GM23338 (cell line): ENCODE results near the gene SEL1L2. TPM values are rescaled to one million over a fixed set of nuclear protein-coding genes. Genes with fewer than 3 reads are reported as not detected.

Experiments
- ATAC-seq: fragments of 200-7000 bp; cut with Tn5 transposase; 3 replicates; pipeline ENCODE4 v1.9.1; 2020
- DNase-seq: peaks from one replicate; pipeline ENCODE4 v3.0.0-alpha.2; 2015; ENCODE audit warnings: low spot score
- H2AFZ ChIP-seq: fragments of 200-600 bp; sonication (generic); 2 replicates; pipeline ENCODE4 v1.8.0; 2016; ENCODE audit warnings: antibody characterized with exemption, mild to moderate bottlenecking, moderate library complexity
- H3F3A ChIP-seq: fragments of 200-600 bp; sonication (generic); replicated peaks from 2 replicates; pipeline ENCODE4 v1.8.0; 2017; ENCODE audit warnings: antibody characterized with exemption, mixed run types, low read depth
- H3K27ac ChIP-seq: fragments of 200-600 bp; sonication (generic); 2 replicates; pipeline ENCODE4 v1.6.1; 2016; ENCODE audit warnings: low read depth
- H3K27me3 ChIP-seq: fragments of 200-600 bp; sonication (generic); 2 replicates; pipeline ENCODE4 v1.8.0; 2016; ENCODE audit warnings: mild to moderate bottlenecking, mixed run types, moderate library complexity; ENCODE audit not compliant: insufficient read depth
- H3K36me3 ChIP-seq: fragments of 200-600 bp; sonication (generic); 2 replicates; pipeline ENCODE4 v1.8.0; 2016; ENCODE audit warnings: mild to moderate bottlenecking; ENCODE audit not compliant: insufficient read depth
- H3K4me1 ChIP-seq: fragments of 200-600 bp; sonication (generic); 2 replicates; pipeline ENCODE4 v1.8.0; 2016; ENCODE audit warnings: mild to moderate bottlenecking, moderate library complexity; ENCODE audit not compliant: insufficient read depth
- H3K4me2 ChIP-seq: fragments of 200-600 bp; sonication (generic); 2 replicates; pipeline ENCODE4 v1.7.1; 2017; ENCODE audit warnings: mixed run types
- H3K4me3 ChIP-seq: fragments of 200-600 bp; sonication (generic); 2 replicates; pipeline ENCODE4 v1.6.1; 2016; ENCODE audit warnings: mixed run types
- H3K79me2 ChIP-seq: fragments of 200-600 bp; sonication (generic); replicated peaks from 2 replicates; pipeline ENCODE4 v1.8.0; 2017; ENCODE audit warnings: mild to moderate bottlenecking; ENCODE audit not compliant: insufficient read depth
- H3K9me2 ChIP-seq: fragments of 200-600 bp; sonication (generic); 2 replicates; pipeline ENCODE4 v1.8.0; 2017; ENCODE audit not compliant: insufficient read depth
- H4K20me1 ChIP-seq: fragments of 200-600 bp; sonication (generic); replicated peaks from 2 replicates; pipeline ENCODE4 v1.8.0; 2017; ENCODE audit warnings: mild to moderate bottlenecking; ENCODE audit not compliant: insufficient read depth
- H3K27ac Mint-ChIP-seq: 2 replicates; pipeline ENCODE4 v1.8.0; 2020; ENCODE audit warnings: inconsistent platforms, mild to moderate bottlenecking, moderate library complexity, mixed read lengths
- H3K27me3 Mint-ChIP-seq: 3 replicates; pipeline ENCODE4 v1.8.0; 2022; ENCODE audit warnings: low read depth, mild to moderate bottlenecking, moderate library complexity, mixed read lengths, inconsistent platforms; ENCODE audit not compliant: insufficient read depth, poor library complexity
- H3K36me3 Mint-ChIP-seq: 3 replicates; pipeline ENCODE4 v1.8.0; 2021; ENCODE audit warnings: low read depth, mild to moderate bottlenecking, inconsistent platforms, moderate library complexity, mixed read lengths
- H3K4me1 Mint-ChIP-seq: 3 replicates; pipeline ENCODE4 v1.8.0; 2020; ENCODE audit warnings: mild to moderate bottlenecking, inconsistent platforms, mixed read lengths
- H3K4me3 Mint-ChIP-seq: 3 replicates; pipeline ENCODE4 v1.8.0; 2021; ENCODE audit warnings: moderate library complexity, mild to moderate bottlenecking, inconsistent platforms, mixed read lengths
- H3K9me3 Mint-ChIP-seq: 3 replicates; pipeline ENCODE4 v1.8.0; 2020; ENCODE audit warnings: moderate library complexity, mild to moderate bottlenecking, inconsistent platforms, mixed read lengths
- CREB1 ChIP-seq: fragments of 250-450 bp; sonication (Bioruptor Pico); IDR thresholded peaks from 2 replicates; pipeline ENCODE4 v1.5.0; 2020; ENCODE audit warnings: low read depth, mild to moderate bottlenecking, moderate library complexity
- ETS1 ChIP-seq: IDR thresholded peaks from 2 replicates; pipeline ENCODE4 v1.6.1; 2016; ENCODE audit warnings: antibody characterized with exemption
- EZH2 ChIP-seq: fragments of 200-600 bp; sonication (generic); IDR thresholded peaks from one replicate; pipeline ENCODE4 v1.8.0; 2017; ENCODE audit warnings: antibody characterized with exemption, mild to moderate bottlenecking, low read depth; ENCODE audit not compliant: unreplicated experiment
- EZH2phosphoT487 ChIP-seq: fragments of 200-600 bp; sonication (generic); IDR thresholded peaks from one replicate; pipeline ENCODE4 v1.8.1; 2018; ENCODE audit warnings: antibody characterized with exemption; ENCODE audit not compliant: unreplicated experiment
- NANOG ChIP-seq: IDR thresholded peaks from 2 replicates; pipeline ENCODE4 v1.6.1; 2016; ENCODE audit warnings: antibody characterized with exemption, borderline replicate concordance
- REST ChIP-seq: IDR thresholded peaks from one replicate; pipeline ENCODE4 v1.6.1; 2018; ENCODE audit warnings: antibody characterized with exemption; ENCODE audit not compliant: unreplicated experiment
- ZNF114 ChIP-seq: fragments of 250-450 bp; sonication (Bioruptor Pico); IDR thresholded peaks from 2 replicates; pipeline ENCODE4 v1.5.0; 2020; ENCODE audit warnings: mild to moderate bottlenecking, moderate library complexity
- ZNF331 ChIP-seq: fragments of 250-450 bp; sonication (Bioruptor Pico); IDR thresholded peaks from 2 replicates; pipeline ENCODE4 v1.5.0; 2020; ENCODE audit warnings: low read depth, mild to moderate bottlenecking, moderate library complexity
- polyA plus RNA-seq: library from polyadenylated mRNA; unstranded; fragments of >200 nt; fragmentation: Nextera tagmentation; extraction: Ambion mirVana; gene quantifications from 2 replicates; pipeline ENCODE4 v1.2.1, GENCODE V29; 2016
- total RNA-seq: library from RNA; depleted of rRNA; stranded (reverse); fragments of >200 nt; shearing (Covaris generic); gene quantifications from 2 replicates; pipeline ENCODE4 v1.2.3, GENCODE V29; 2014

Gene SEL1L2
- total and polyA plus RNA-seq, 2 experiments from 2014 or later: not detected

- no peaks in the 10 kb centered on the region for H3K9me3 Mint-ChIP-seq
Measured at GRCh38 chr20:13858871-13859270, 131.5 kb downstream of the SEL1L2 start.

GRCh38 chr20:13858439-13858838 lies 132.0 kb downstream of the SEL1L2 start:
- Histone ChIP-seq H3K4me3 (no peak overlapping the region), H3K36me3 (no peaks in the 10 kb centered on the region), H2AFZ (no peak overlapping the region), H3K27me3 (no peaks in the 10 kb centered on the region), H3K9me2 (peaks cover 17% of the 10 kb centered on the region), H3K79me2 (no peaks in the 10 kb centered on the region), H4K20me1 (no peaks in the 10 kb centered on the region), H3K4me1 (no peaks in the 10 kb centered on the region), H3F3A (no peaks in the 10 kb centered on the region), H3K4me2 (no peak overlapping the region), H3K27ac (no peak overlapping the region)
- TF ChIP-seq CREB1 (CRISPR knock-in tag): no peak
- no peak for TF ChIP-seq ZNF114
- TF ChIP-seq NANOG: no peak
- TF ChIP-seq ETS1: no peak
- Mint-ChIP-seq H3K27me3 (no peaks in the 10 kb centered on the region), H3K36me3 (no peaks in the 10 kb centered on the region), H3K9me3 (no peaks in the 10 kb centered on the region), H3K27ac (no peak overlapping the region), H3K4me3 (no peak overlapping the region), H3K4me1 (no peaks in the 10 kb centered on the region; the same call in 1 of the 3 replicates)
- ATAC-seq (no peak), DNase-seq (no peak)

More at GRCh38 chr20:13858871-13859270, 131.5 kb downstream of the SEL1L2 start:
- Mint-ChIP-seq H3K27me3 (no peaks in the 10 kb centered on the region), H3K4me3 (no peak overlapping the region), H3K36me3 (no peaks in the 10 kb centered on the region), H3K4me1 (no peaks in the 10 kb centered on the region; the same call in 1 of the 3 replicates), H3K27ac (no peak overlapping the region)
- Histone ChIP-seq H3F3A (no peaks in the 10 kb centered on the region), H3K36me3 (no peaks in the 10 kb centered on the region), H4K20me1 (no peaks in the 10 kb centered on the region), H3K4me3 (no peak overlapping the region), H3K27ac (no peak overlapping the region), H2AFZ (peak overlapping the region; percentile 52; the same call in 1 of the 2 replicates), H3K4me2 (no peak overlapping the region), H3K79me2 (no peaks in the 10 kb centered on the region), H3K9me2 (peaks cover 17% of the 10 kb centered on the region), H3K4me1 (no peaks in the 10 kb centered on the region), H3K27me3 (no peaks in the 10 kb centered on the region)
- no peak for TF ChIP-seq CREB1 (CRISPR knock-in tag)
- no peak for TF ChIP-seq REST
- TF ChIP-seq EZH2phosphoT487: no peak
- no peak for TF ChIP-seq NANOG
- no peak for TF ChIP-seq ZNF331
- no peak for TF ChIP-seq EZH2
- ATAC-seq (no peak), DNase-seq (no peak)
